K562 (cell line): ENCODE results near the gene GOLIM4. TPM values are rescaled to one million over a fixed set of nuclear protein-coding genes. Genes with fewer than 3 reads are reported as not detected.

Experiments used
- ATAC-seq: fragments of 200-7000 bp; cut with Tn5 transposase; 3 replicates; pipeline ENCODE4 v1.9.1; 2020; ENCODE audit warnings: moderate library complexity
- BruUV-seq: library from RNA; stranded (reverse); fragments of 400-500 nt; replicated peaks from 2 replicates; lab custom pipeline; 2021; lab: Mats Ljungman, UMichigan
- CTCF ChIA-PET: fragments of 300-600 bp; formaldehyde crosslinking; extraction: SDS; loops from one replicate; lab custom pipeline; 2021; ENCODE audit warnings: low intra/inter-chr PET ratio; lab: Yijun Ruan, JAX
- POLR2A ChIA-PET: fragments of 300-600, 350-650 bp; sonication (Branson Sonifier 250); formaldehyde crosslinking; extraction: SDS; loops from one replicate; lab custom pipeline; 2021; ENCODE audit warnings: antibody characterized with exemption, inconsistent platforms; lab: Yijun Ruan, JAX
- DNase-seq, 4 experiments: peaks; one replicate each; pipeline versions ENCODE4 v3.0.0 to v3.0.0-alpha.2; 2011 to 2018; ENCODE audit warnings: low spot score in 3 of 4, mixed read lengths in 3 of 4; ENCODE audit errors: extremely low read depth in 1 of 4
- FAIRE-seq: peaks from 2 replicates; lab custom pipeline; 2011; peaks lifted over from hg19 to GRCh38; lab: Jason Lieb, UNC
- H2AFZ ChIP-seq: 2 replicates; pipeline ENCODE4 v1.6.0; 2011; ENCODE audit warnings: low read depth, low read length, control low read depth, inconsistent platforms
- H3K27ac ChIP-seq: fragments of 200-600 bp; 3 replicates; pipeline ENCODE4 v1.8.0; 2011; ENCODE audit warnings: low read depth, mild to moderate bottlenecking, control low read depth, inconsistent platforms, low read length, moderate library complexity, mixed read lengths; ENCODE audit errors: extremely low read depth
- H3K27me3 ChIP-seq, 2 experiments: fragments of 300-600 bp in 1 of 2; 2 replicates in 1 of 2; 3 replicates in 1 of 2; pipeline versions ENCODE4 v1.6.0 to v1.8.0; 2011; ENCODE audit warnings: inconsistent platforms in 2 of 2, low read length in 2 of 2, mild to moderate bottlenecking in 1 of 2, mixed read lengths in 1 of 2, moderate library complexity in 1 of 2; ENCODE audit not compliant: control insufficient read depth in 2 of 2, insufficient read depth in 2 of 2
- H3K36me3 ChIP-seq: fragments of 300-600 bp; 3 replicates; pipeline ENCODE4 v1.8.0; 2011; ENCODE audit warnings: mild to moderate bottlenecking, low read length, inconsistent platforms; ENCODE audit not compliant: control insufficient read depth, insufficient read depth
- H3K4me1 ChIP-seq, 2 experiments: fragments of 200-600 bp in 1 of 2; replicated peaks in 1 of 2; 2 replicates in 1 of 2; 3 replicates in 1 of 2; pipeline versions ENCODE4 v1.5.1 to v1.8.0; 2011; ENCODE audit warnings: inconsistent platforms in 2 of 2, low read length in 2 of 2, mild to moderate bottlenecking in 1 of 2, mixed read lengths in 1 of 2, moderate library complexity in 1 of 2; ENCODE audit not compliant: control insufficient read depth in 2 of 2, insufficient read depth in 2 of 2
- H3K4me2 ChIP-seq: 2 replicates; pipeline ENCODE4 v1.6.1; 2011; ENCODE audit warnings: low read length, control low read depth, inconsistent platforms, mixed read lengths; ENCODE audit not compliant: insufficient read depth
- H3K4me3 ChIP-seq: fragments of 200-600 bp; sonication (generic), shearing (Covaris generic); 2 replicates; pipeline ENCODE4 v1.5.1; 2016; ENCODE audit warnings: control low read depth, inconsistent platforms
- H3K79me2 ChIP-seq: fragments of 200-600 bp; 3 replicates; pipeline ENCODE4 v1.8.0; 2011; ENCODE audit warnings: low read length, inconsistent platforms; ENCODE audit not compliant: control insufficient read depth, insufficient read depth
- H3K9ac ChIP-seq, 2 experiments: 2 replicates each; pipeline versions ENCODE4 v1.6.0 to v1.6.1; 2011; ENCODE audit warnings: low read depth in 2 of 2, low read length in 2 of 2, control low read depth in 1 of 2, inconsistent platforms in 1 of 2, mild to moderate bottlenecking in 1 of 2, mixed read lengths in 1 of 2; ENCODE audit not compliant: insufficient read depth in 1 of 2
- H3K9me1 ChIP-seq: one replicate; pipeline ENCODE4 v1.6.0; 2011; ENCODE audit warnings: inconsistent platforms, mild to moderate bottlenecking, low read length, moderate library complexity; ENCODE audit not compliant: control insufficient read depth, insufficient read depth
- H3K9me3 ChIP-seq: replicated peaks from 2 replicates; pipeline ENCODE4 v1.5.1; 2011; ENCODE audit warnings: low read depth, low read length, inconsistent platforms; ENCODE audit not compliant: control insufficient read depth, insufficient read depth
- H4K20me1 ChIP-seq: replicated peaks from 2 replicates; pipeline ENCODE4 v1.6.1; 2011; ENCODE audit warnings: low read length, inconsistent platforms, mixed read lengths; ENCODE audit not compliant: control insufficient read depth, insufficient read depth
- DACH1 ChIP-seq: fragments of 450-650 bp; IDR thresholded peaks from 2 replicates; pipeline ENCODE4 v1.6.1; 2018; ENCODE audit not compliant: partially characterized antibody
- NUFIP1 ChIP-seq: fragments of 450-650 bp; IDR thresholded peaks from 2 replicates; pipeline ENCODE4 v1.6.1; 2018; ENCODE audit not compliant: partially characterized antibody
- ZNF282 ChIP-seq: sonication (generic); formaldehyde crosslinking; IDR thresholded peaks from 2 replicates; pipeline ENCODE4 v1.8.1; 2023; ENCODE audit warnings: missing genetic modification reagents
- WGBS: fragments of 100-300 bp; shearing (Covaris generic); methylation state at CpG from one replicate; pipeline ENCODE4 v1.1.6; 2016; ENCODE audit warnings: low coverage, mixed read lengths; ENCODE audit not compliant: insufficient coverage; ENCODE audit errors: missing lambda C conversion rate; 5-methylcytosine and 5-hydroxymethylcytosine counted together
- in situ Hi-C: fragments of 300-500 bp; cut with MboI; formaldehyde crosslinking; loops from 4 replicates; pipeline ENCODE4 v1.15.0; 2018; ENCODE audit warnings: inconsistent platforms, mixed read lengths
- intact Hi-C: fragments of 100-400 bp; cut with micrococcal nuclease; formaldehyde crosslinking; loops from 2 replicates; pipeline ENCODE4 v1.14.2; 2022
- polyA plus RNA-seq, 8 experiments: library from polyadenylated mRNA; depleted of rRNA in 4 of 8; stranded (reverse) in 5 of 8; unstranded in 3 of 8; fragments of >200 nt; fragmentation: Nextera tagmentation in 2 of 8; fragmentation: Illumina TruSeq in 1 of 8; extraction: Ambion mirVana in 2 of 8; extraction: Trizol in 1 of 8; gene quantifications; 2 replicates each; pipeline versions ENCODE4 v1.2.1 to v1.2.3, GENCODE V29; 2011 to 2014; ENCODE audit warnings: inconsistent platforms in 1 of 8, missing spikeins in 1 of 8
- total RNA-seq, 7 experiments: library from RNA; depleted of rRNA in 6 of 7; stranded (reverse); fragments of >200 nt in 6 of 7; fragmentation: Illumina TruSeq in 2 of 7; extraction: Trizol in 2 of 7; gene quantifications; 2 replicates each; pipeline versions ENCODE4 v1.2.1 to v1.2.3, GENCODE V29; 2011 to 2021; ENCODE audit warnings: low replicate concordance in 1 of 7
- TF ChIP-seq, protein P1 (sequence below): fragments of 200-800 bp; sonication (Bioruptor generic); IDR thresholded peaks from 2 replicates; pipeline ENCODE4 v1.6.1; 2017; ENCODE audit warnings: missing genetic modification characterization, missing compliant biosample characterization
- TF ChIP-seq, protein P2 (sequence below): sonication (generic); formaldehyde crosslinking; IDR thresholded peaks from 2 replicates; pipeline ENCODE4 v1.8.1; 2023; ENCODE audit warnings: mild to moderate bottlenecking, missing genetic modification reagents
- TF ChIP-seq, protein P3 (sequence below): fragments of 250-450 bp; sonication (Bioruptor Pico); IDR thresholded peaks from 2 replicates; pipeline ENCODE4 v1.4.0; 2020

GOLIM4 gene
- total and polyA plus RNA-seq, 9 of the 15 experiments (the other 6 are each of a cell fraction or from before 2014, with no cell fraction given): 9.3 to 39.4 (median 31.0) TPM

DNA sequence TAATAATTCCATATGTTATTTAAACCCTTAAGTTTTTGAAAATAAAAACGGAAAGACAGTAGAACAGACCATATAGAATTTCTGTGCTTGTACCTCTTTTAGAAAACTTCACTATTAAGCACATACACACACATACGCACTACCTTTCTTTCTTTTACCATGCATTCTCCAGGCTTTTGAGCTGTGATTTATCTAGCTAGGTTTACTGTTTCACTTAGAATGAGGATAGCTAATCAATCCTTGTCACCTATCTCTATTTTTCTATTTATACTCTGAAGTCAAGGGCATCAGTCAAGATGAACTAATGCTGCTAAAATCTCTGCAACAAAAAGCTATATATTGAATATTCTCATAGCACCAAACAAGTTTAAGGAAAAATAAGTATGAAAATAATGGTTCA lies 43.2 kb downstream of the GOLIM4 start:
- CTCF ChIA-PET: interaction anchor here (0.8 to 2.3 kb wide), 2 partner anchors 113 to 146 kb away, joined by 3 to 12 read pairs; no protein-coding TSS in a partner anchor
- ATAC-seq (no peak), DNase-seq (no peak), FAIRE-seq (no peak)
- Histone ChIP-seq H3K9me1 (no peaks in the 10 kb centered on the region), H3K4me2 (no peak overlapping the region), H3K27me3 (no peaks in the 10 kb centered on the region), H3K9me3 (peaks cover 2% of the 10 kb centered on the region; the same call in 1 of the 2 replicates), H4K20me1 (0 out of 2 replicates have a peak, but pooled peaks cover 3% of the 10 kb centered on the region), H3K27ac (no peak overlapping the region), H3K9ac (no peak overlapping the region), H3K79me2 (peaks cover 63% of the 10 kb centered on the region)
- intact Hi-C loops: loop anchor here (1.0 kb wide), 1 partner anchor 113 kb away; no protein-coding TSS in a partner anchor
- no TSS peak for BruUV-seq
- TF ChIP-seq DACH1 (no peak), ZNF282 (CRISPR knock-in tag) (no peak), NUFIP1 (no peak)
- TF ChIP-seq, protein P1, sequence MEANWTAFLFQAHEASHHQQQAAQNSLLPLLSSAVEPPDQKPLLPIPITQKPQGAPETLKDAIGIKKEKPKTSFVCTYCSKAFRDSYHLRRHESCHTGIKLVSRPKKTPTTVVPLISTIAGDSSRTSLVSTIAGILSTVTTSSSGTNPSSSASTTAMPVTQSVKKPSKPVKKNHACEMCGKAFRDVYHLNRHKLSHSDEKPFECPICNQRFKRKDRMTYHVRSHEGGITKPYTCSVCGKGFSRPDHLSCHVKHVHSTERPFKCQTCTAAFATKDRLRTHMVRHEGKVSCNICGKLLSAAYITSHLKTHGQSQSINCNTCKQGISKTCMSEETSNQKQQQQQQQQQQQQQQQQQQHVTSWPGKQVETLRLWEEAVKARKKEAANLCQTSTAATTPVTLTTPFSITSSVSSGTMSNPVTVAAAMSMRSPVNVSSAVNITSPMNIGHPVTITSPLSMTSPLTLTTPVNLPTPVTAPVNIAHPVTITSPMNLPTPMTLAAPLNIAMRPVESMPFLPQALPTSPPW (CRISPR knock-in tag): no peak
- TF ChIP-seq, protein P2, sequence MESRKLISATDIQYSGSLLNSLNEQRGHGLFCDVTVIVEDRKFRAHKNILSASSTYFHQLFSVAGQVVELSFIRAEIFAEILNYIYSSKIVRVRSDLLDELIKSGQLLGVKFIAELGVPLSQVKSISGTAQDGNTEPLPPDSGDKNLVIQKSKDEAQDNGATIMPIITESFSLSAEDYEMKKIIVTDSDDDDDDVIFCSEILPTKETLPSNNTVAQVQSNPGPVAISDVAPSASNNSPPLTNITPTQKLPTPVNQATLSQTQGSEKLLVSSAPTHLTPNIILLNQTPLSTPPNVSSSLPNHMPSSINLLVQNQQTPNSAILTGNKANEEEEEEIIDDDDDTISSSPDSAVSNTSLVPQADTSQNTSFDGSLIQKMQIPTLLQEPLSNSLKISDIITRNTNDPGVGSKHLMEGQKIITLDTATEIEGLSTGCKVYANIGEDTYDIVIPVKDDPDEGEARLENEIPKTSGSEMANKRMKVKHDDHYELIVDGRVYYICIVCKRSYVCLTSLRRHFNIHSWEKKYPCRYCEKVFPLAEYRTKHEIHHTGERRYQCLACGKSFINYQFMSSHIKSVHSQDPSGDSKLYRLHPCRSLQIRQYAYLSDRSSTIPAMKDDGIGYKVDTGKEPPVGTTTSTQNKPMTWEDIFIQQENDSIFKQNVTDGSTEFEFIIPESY: no peak
- TF ChIP-seq, protein P3, sequence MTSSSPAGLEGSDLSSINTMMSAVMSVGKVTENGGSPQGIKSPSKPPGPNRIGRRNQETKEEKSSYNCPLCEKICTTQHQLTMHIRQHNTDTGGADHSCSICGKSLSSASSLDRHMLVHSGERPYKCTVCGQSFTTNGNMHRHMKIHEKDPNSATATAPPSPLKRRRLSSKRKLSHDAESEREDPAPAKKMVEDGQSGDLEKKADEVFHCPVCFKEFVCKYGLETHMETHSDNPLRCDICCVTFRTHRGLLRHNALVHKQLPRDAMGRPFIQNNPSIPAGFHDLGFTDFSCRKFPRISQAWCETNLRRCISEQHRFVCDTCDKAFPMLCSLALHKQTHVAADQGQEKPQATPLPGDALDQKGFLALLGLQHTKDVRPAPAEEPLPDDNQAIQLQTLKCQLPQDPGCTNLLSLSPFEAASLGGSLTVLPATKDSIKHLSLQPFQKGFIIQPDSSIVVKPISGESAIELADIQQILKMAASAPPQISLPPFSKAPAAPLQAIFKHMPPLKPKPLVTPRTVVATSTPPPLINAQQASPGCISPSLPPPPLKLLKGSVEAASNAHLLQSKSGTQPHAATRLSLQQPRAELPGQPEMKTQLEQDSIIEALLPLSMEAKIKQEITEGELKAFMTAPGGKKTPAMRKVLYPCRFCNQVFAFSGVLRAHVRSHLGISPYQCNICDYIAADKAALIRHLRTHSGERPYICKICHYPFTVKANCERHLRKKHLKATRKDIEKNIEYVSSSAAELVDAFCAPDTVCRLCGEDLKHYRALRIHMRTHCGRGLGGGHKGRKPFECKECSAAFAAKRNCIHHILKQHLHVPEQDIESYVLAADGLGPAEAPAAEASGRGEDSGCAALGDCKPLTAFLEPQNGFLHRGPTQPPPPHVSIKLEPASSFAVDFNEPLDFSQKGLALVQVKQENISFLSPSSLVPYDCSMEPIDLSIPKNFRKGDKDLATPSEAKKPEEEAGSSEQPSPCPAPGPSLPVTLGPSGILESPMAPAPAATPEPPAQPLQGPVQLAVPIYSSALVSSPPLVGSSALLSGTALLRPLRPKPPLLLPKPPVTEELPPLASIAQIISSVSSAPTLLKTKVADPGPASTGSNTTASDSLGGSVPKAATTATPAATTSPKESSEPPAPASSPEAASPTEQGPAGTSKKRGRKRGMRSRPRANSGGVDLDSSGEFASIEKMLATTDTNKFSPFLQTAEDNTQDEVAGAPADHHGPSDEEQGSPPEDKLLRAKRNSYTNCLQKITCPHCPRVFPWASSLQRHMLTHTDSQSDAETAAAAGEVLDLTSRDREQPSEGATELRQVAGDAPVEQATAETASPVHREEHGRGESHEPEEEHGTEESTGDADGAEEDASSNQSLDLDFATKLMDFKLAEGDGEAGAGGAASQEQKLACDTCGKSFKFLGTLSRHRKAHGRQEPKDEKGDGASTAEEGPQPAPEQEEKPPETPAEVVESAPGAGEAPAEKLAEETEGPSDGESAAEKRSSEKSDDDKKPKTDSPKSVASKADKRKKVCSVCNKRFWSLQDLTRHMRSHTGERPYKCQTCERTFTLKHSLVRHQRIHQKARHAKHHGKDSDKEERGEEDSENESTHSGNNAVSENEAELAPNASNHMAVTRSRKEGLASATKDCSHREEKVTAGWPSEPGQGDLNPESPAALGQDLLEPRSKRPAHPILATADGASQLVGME (CRISPR knock-in tag): no peak
- TF ChIP-seq, all 486 proteins: peak for 0
- Histone ChIP-seq H3K36me3 (no peaks in the 10 kb centered on the region), H2AFZ (no peak overlapping the region), H3K4me1 (no peaks in the 10 kb centered on the region), H3K4me3 (no peak overlapping the region)
- WGBS: 74% methylated on average over 2 of the region's 2 CpGs
- POLR2A ChIA-PET: interaction anchor here (1.4 to 1.7 kb wide), 2 partner anchors 23 to 28 kb away, joined by 3 to 5 read pairs; no protein-coding TSS in a partner anchor
- in situ Hi-C loops: no loop called here
